NCI-H82 (cell line): Measurements from ENCODE around the gene TAF8.
"Not testable (repeated sequence)": the region's sequence is repeated elsewhere in the genome, so short reads cannot be mapped to it uniquely, and the experiment has no call there.

Experiments
- DNase-seq: peaks from one replicate; lab custom pipeline; 2025; lab: John Stamatoyannopoulos, UW

The TAF8 gene

DNA sequence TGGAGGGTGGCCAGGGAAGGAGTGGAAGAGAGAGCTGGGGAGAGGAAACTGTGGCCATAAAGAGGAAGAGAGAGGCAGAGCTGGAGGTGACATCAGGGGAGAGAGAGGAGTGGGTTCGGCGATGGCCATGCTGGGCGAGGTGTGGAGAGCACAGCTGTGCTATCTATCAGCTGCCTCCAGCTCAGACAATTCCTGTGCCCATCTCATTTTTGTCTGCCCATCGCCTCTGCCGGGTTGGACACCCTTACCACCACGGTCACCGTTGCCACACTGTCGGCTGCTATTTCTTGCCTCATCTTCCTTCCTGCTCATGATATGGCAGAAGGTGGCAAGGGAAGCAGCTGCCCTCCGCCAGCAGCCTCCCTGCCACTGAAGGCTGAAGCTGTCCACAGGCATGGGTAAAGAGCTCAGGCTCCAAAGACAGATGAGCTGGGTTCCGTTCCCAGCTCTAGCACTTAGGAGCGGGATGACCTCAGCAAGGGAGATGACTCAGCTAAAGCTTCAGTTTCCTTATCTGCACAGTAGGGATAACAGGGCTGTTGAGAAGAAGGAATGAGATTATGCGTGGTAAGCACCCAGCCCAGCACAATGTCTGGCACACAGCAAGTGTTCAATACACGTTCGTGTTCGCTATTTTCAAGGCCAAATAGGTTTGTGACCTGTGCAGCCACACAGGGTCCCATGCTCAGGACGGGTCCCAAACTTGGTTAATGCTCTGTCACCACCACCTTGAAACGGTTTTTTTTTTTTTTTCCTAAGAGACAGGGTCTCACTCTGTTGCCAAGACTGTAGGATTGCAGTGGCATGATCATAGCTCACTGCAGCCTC is 21.9 kb upstream of the TAF8 start:
- DNase-seq: peak; percentile 59

DNA sequence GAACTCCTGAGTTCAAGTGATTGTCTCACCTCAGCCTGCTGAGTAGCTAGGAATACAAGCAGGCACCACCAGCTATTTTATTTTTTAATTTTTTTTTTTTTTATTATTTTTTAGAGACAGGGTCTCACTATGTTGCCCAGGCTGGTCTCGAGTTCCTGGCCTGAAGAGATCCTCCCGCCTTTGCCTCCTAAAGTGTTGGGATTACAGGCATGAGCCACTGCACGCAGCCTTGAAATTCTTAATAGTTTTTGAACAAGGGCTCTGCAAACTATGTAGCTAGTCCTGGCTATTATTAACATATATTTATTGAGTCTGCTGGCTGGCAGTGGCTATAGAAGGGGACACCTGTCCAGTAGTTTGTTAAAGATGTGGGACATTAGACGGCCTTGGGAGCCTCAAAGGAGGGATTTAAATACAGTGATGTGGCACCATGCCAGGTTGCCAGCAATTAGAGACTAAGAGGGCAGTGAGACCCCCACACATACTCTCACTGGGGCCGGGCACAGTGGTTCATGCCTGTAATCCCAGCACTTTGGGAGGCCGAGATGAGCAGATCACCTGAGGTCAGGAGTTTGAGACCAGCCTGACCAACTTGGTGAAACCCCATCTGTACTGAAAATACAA is 21.1 kb upstream of the TAF8 start:
- peak; percentile 39 for DNase-seq

DNA sequence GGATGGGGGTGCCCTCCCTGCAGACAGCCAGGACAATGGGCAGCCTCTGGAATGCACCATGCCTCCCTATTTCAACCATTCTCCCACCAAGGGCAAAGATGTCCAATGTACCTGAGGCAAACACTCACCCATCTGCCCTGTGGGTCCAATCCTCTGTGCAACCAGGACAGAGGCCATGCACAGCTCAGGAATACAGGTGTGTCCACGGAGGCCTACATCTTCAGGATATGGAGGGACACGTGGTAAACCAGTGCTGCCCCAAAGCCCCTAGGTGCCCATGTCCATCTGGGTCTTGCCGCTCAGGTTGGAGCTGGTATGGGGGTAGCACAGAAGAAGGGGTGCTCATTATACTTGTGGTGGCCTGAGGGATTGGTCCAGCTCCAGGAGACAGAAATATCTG is 20.4 kb upstream of the TAF8 start:
- DNase-seq: no peak

DNA sequence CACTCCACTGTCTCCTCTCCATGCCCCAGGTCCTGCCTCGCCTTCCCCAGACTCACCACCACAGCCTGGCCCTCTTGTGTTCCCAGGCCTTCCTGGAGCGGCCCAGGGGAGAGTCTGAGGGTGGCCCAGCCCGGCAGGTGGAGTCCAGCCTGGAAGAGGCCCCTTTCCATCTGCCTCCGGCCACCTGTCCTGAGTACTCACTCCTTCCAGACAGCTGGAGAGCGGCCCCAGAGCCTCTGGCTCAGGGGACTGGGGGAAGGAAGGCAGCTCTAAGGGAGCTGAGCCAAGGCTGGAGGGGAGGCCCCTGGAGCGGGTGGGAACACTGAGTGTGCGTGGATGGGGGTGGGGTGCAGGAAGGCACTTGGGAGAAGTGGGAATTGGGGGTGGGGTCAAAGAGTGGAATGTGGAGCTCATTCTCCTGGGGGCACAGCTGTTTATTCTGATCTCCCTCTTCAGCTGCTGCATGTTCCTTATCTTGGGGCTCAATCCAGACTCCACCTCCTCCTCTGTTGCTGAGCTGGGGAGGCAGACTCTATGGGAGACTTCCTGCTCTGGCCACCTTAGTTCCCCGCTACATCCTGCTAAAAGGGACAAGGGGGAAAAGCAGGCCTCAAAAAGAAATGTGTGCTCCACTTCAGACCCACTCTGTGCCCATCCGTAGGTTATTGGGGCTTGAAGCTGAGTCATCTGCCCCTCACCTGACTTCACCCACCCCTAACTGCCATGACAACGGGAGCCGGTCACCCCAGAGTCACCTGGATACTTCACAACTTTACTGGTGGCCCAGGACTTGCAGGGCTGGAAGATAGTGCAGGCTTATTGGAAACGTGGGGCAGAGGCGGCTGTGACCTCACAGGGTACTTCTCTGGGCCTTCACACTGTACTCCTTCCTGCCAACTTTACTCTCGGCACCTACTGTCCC is 19.5 kb upstream of the TAF8 start:
- DNase-seq: peak; percentile 48

DNA sequence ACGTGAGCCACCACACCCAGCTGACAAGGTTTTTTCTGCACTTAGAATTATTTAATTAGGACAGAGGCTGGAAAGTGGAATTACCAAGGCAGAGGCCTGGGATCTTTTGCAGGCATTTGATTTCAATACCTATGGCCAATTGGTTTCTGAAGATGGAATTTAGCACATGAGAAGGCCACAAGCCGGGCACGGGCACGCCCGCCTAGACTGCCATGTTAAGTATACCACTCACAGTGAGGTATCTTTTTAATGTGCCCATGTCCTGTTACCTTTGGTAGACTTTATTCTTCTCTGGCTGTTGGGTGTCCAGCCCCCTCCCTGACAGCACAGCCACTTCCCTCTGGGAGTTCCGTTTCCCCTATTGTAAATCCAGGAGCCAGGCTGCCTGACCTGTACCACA is 18.0 kb upstream of the TAF8 start:
- no peak for DNase-seq

DNA sequence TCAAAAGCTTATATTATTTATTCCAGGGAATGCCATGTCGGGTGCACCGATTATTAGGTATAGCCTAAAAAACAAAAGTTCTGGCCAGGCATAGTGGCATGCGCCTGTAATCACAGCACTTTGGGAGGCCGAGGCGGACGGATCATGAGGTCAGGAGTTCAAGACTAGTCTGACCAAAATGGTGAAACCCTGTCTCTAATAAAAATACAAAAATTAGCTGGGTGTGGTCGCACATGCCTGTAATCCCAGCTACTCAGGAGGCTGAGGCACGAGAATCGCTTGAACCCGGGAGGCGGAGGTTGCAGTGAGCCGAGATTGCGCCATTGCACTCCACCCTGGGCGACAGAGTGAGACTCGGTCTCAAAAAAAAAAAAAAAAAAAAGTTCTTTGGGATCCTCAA is 12.7 kb upstream of the TAF8 start:
- DNase-seq: not testable (repeated sequence)

DNA sequence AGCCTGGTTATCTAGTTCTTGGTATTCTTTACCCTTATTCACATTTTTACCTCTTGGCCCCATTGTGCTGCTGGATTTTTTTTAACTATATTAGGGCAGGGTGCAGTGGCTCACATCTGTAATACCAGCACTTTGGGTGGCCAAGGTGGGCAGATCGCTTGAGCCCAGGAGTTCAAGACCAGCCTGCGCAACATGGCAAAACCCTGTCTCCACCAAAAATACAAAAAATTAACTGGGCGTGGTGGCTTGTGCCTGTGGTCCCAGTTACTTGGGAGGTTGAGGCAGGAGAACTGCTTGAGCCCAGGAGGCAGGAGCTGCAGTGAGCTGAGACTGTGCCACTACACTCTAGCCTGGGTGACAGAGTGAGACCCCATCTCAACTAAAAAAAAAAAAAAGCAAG is 12.2 kb upstream of the TAF8 start:
- DNase-seq: no peak

DNA sequence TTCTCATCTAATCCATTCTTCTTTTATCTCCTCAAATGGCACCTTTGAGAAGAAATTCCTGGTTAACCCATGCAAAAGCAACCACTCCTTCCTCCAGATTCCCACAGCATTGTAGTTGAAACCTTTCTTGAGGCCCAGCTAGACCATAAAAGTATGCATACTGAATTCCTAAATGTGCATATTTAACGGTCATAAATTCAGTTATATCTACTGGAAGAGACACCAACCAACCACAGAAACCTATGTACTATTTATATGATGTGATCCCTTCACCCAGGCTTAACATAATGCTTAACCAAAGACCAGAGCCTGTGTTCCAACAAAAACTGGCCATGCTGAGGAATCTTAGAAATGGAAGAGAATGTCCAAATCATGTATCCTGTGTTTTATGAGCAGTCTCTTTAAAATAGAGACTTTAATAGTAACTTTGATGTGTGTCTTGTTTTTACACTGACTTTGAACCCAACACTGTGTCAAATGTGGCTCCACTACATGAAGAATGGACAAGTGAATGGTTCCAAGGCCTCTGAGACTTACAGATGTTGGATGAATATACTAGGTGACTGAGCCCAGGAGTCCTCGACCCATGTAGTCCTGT is 11.4 kb upstream of the TAF8 start:
- DNase-seq: no peak

DNA sequence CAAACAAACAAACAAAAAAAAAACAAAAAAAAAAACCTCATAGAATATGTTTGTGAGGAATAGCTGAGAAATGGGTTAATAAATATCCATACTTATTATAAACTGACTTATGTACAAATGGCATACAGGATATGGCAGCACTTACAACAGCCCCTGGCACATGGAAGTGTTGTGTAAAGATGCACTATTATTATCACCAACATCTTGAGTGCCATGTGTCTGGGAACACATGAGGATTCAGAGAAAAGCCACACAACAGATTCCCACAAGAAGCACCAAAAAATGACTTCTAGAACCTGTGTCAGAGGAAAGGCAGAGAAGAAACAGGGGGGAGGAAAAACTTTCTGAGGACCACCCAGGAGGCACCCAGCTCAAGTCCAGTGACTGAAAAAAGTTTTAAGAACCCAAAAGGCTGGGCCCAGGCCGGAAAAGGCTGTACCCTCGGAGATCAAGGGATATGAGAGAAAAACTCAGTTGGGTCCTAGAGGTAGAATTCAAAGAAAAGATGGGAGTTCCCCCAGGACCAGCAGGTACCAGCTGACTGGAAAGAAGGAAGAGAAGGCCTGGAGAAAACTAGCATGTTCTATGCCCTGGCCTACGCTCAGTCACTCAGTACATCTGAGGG is 9.4 kb upstream of the TAF8 start:
- DNase-seq: no peak

DNA sequence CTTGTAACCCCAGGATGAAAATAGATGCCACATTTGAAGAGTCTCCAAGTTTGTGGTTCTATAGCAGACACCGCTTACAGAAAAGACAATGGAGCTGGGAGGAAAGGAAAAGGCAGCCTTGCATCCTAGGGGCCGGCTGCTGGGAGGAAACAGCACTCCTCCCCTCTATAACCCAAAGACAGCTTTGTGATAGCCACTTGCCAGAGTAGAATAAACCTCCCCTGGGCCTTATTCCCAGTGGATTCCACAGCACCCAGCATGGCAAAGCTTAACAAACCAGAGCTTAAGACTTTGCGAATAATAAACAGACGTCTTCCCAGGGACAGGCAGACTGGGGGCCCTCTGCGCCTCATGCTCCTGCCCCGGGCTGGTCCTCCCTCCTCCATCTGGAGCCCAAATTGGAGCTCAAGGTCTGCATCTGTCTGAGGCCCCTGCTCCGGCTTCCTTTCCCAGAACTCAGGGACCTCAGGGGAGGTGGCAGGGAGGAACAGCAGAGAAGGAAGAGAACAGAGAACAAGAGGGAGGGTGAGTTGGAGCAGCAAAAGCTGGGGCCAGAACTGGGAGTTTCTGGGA is 8.8 kb upstream of the TAF8 start:
- DNase-seq: peak; percentile 79

DNA sequence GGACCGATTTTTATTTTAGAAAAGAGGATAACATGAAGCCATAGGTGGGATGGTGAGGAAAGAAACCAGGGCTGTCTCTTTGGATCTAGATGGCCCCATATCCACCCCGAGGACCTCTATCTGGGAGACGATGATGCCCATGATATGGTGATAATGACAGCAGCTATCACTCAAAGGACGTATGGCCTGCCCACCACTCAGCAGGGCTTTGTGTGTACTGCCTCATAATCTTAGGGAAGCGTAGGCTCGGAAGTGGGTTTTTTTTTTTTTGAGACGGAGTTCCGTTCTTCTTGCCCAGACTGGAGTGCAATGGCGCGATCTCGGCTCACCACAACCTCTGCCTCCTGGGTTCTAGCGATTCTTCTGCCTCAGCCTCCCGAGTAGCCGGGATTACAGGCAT is 8.2 kb upstream of the TAF8 start:
- peak; percentile 19 for DNase-seq

DNA sequence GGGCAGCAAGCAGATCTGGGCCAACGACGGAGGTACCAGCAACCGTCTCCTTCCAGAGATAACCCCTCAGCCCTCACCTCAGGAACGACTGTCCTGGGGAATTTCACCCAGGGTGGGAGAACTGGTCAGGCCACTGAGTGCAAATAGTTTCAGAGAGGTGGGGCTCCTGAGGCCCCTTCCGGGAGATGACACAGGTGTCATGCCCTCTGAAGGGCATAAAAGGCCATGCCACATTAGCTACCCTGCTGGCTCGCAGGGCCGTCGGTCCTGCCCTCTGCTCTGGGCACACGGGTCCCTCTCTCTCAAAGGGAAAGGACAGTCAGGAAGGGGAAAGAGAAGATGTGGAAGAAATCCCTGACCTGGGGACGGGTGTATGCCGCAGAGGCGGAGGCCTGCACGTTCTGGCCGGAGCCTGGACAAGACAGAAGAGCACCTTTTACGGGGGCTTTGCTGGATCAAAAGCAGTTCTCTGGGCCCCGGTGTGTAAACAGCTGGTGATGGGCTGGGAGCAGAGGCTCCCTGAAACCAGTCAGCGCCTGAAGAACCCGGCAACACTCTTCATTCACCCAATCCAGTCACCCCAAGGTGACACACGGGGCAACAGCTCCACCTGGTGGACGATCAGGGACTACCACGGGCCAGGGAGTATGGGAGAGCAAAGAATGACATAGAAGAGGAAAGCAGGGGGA is 6.4 kb upstream of the TAF8 start:
- DNase-seq: peak; percentile 95

DNA sequence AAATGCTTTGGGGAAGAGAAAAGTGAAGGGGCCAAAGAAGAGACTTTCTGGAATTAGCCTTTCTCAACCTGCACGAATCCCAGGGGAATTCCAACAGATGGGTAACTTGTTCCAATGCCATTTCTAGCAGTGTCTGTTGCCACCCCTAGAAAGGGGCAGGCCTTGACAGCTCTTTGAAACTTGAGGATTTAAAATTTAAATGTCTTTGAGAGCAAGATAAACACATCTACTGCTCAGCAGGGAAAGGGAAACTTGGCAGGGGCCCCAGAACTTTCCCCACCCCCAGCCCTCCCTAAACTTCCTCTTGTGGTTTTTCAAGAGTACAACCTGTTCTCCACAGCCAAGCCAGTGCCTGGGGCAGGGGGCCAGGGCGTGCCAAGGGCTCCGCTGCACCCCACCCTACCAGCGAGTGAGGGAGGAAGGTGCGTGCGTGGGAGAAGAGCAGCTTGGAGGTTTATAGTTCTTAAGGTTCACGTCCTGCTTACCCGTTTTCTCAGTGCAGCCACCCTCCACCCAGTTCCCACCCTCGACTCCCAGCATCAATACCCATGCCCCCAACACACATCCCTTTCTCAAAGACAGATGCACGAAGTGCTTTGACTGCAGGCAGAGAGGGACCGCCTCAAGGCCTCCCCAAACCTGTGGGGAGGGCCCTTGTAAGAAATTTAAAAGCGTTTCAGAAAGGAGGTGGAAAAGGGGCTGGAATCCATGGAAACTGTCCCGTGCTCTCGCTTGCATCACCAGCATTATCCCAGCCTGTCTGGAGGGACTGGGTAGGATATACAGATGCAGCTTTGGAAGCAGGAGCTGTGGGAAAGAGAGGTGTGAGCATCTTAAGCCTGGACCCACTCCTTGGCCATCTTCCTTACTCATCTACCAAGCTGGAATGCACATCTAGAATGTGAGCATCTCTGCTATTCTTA is 4.5 kb upstream of the TAF8 start:
- DNase-seq: peak; percentile 65

DNA sequence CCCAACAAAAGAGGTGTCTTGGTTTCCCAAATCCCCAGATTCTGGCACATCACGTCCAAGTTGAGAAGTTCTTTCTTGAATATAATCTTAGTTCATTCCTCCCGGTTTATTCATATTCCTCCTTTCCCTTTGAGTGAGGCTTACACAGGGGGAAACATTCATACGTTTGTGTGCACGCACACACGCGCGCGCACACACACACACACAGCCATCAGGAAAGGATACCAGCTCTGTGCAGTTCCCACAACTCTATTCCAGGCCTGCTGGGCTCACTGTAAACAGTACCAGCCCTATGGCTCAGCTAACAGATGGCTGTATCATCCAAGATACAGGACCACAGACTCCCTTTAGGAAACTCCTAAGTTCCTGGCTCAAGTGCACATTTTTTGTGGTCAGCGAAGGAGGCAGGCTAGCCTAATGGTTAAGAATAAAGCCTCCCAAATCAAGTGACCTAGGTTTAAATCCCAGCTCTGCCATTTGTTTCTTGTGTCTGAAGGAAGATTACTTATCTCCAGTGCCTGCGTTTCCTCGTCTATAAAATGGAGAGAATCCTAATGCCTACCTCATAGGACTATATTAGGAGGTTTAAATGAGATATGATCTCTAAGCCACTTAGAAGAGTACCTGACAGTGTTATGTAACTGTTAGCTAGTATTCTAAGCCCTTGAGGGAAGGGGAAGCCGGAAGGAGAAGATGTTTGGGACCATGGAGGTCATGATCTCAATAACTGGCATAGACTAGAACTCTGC is 3.7 kb upstream of the TAF8 start:
- DNase-seq: peak; percentile 23

DNA sequence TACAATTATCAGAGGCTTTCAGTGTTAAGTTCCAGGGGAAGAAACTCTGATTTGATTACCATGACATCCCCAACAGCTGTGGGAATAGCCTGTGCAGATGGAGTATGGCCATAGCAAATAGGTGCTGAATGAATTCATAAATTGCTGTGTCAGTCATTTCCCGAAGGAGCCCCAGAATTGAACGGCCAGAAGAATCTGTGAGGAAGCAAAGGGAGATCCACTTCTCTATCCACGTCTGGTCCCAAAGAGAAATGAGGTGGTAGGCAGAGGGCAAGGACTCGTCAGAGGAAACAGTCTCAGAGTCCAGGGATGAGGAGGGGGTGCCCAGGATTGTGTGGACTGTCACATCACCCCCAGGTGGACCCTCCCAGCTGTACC is 3.1 kb upstream of the TAF8 start:
- DNase-seq: no peak

DNA sequence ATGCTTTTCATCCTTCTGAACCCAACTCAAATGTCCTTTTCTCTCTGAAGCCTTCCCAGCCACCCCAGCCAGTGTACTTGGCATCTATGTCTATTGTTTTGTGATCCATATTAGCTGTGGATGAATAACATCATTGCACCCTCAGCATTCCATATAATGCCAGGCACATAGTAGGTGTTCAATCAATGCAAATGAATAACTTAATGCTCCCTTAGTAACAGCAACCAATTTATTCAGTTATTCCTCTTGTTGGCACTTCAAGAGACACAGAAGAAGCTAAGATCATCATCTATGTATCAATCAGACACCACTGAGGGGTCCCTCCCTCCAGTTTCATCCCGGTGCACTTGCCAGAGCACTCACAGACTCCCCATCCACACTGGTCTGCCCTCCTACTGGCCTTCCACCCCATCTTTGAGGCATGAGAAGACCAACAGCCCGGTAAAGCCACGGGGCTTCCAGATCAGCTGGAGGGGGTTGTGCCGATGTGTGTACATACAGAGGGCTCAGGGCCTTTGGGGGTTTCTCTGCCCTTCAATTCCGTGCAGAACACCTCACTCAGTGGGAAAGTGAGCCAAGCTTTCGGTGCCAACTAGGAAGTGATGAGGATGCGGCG is 2.4 kb upstream of the TAF8 start:
- DNase-seq: peak; percentile 53

DNA sequence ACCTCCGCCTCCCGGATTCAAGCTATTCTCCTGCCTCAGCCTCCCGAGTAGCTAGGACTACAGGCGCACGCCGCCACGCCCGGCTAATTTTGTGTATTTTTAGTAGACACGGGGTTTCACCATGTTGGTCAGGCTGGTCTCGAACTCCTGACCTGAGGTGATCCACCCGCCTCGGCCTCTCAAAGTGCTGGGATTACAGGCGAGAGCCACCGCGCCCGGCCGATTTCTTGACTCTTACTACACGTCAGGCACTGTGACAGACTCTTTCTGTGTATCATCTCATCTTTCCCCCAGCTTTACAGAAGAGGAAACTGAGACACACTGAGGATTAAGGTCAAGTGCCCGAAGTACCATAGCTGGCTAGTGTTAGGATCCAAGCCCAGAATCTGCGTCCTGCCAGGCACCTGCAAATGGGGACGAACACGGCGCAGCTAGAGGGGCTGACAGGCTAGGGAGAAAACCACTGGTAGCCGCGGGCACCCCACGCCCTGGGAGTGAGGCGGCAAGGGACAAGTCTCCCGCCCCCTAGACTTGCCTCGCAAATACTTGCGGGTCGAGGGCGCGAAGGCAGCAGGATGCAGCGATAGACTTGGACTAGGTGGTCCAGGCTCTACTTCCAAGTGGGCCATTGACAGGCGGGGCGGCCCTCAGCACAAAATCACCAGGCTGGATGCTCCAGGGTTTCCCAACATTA is 1.1 kb upstream of the TAF8 start:
- DNase-seq: no peak

DNA sequence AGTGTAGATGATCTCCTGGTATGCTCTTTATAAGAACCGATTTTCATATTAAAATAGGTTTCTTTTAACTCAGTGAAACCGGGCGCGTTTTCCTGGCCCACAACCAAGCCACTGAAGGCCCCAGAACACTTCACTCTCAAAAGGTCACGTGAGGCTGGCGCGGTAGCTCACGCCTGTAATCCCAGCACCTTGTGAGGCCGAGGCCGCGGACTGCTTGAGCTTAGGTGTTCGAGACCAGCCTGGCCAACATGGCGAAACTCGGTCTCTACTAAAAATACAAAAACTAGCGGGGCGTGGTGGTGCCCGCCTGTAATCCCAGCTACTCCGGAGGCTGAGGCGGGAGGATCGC is 402 bp upstream of the TAF8 start:
- DNase-seq: peak; percentile 37
